NB4 (cell line): ENCODE results near the gene HGF.

Experiments
- CTCF ChIP-seq: IDR thresholded peaks from one replicate; pipeline ENCODE4 v1.5.1; 2012; ENCODE audit warnings: low read depth, low read length
- MAX ChIP-seq: IDR thresholded peaks from 2 replicates; pipeline ENCODE4 v1.6.1; 2011; ENCODE audit warnings: low read depth, low read length

GRCh38 chr7:81694711-81695110 is 75.1 kb downstream of the HGF start:
- TF ChIP-seq MAX (no peak), CTCF (no peak)
